HUDEP-2 (cell line): ENCODE results near the gene AXDND1.
A peak's percentile ranks its signal among the peaks of the same experiment; 100 is the strongest.
"Not testable (repeated sequence)": the region's sequence is repeated elsewhere in the genome, so short reads cannot be mapped to it uniquely, and the experiment has no call there.

Experiments used
- DNase-seq, 76 experiments: peaks; one replicate each; lab custom pipeline; 2025; ENCODE audit not compliant: unreplicated experiment in 76 of 76; lab: John Stamatoyannopoulos, UW

Gene AXDND1

GRCh38 chr1:179366093-179366800 is 476 bp downstream of the AXDND1 start:
- DNase-seq = peak in 2 of 76 experiments; percentile 0 to 53

DNA sequence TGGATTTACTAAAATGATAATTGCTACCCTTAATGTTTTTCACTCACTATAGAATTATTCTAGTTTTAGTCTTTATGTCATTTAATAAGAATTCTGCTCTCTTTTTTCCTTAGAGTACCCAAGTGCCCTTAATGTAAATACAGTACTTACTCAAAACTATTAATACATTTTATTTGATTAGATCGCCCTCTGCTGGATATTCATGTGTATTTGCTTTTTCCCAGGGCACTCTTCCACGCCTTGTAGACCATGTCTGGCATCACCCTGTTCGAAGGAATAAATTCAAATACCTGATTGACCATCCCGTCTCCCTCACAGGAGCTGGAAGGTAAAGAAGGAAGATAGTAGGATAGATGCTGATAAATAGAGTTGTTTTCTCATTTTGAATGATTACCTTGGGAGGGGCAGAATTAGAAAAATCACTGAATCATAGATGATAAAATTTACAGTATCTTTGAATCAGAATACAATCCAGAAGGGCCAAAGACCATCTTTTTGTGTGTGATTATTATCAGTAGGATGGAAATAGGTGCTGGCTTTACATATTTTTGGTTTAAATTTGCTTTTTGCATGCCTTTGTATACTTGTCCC is 4.1 kb downstream of the AXDND1 start:
- DNase-seq = peak in 36 of 76 experiments; percentile 1 to 73 (median 42)

DNA sequence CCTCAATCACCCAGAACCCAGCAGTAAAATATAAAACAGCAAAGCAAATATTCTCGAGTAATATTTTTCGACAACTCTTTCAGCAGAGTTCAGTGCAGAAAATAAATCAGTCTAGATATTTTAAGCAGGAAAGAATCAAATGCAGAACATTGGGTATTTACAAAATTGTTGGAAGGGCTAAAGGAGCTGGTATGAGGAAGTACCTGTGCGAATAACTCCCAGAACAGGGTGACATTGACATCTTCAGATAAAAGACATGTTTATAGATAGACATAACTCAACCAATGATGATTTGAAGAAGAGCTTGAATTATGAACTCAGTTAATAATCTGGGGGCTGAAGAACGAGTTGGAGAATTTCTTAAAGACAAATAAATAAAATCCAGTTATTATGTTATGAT is 6.4 kb downstream of the AXDND1 start:
- no peak for DNase-seq

DNA sequence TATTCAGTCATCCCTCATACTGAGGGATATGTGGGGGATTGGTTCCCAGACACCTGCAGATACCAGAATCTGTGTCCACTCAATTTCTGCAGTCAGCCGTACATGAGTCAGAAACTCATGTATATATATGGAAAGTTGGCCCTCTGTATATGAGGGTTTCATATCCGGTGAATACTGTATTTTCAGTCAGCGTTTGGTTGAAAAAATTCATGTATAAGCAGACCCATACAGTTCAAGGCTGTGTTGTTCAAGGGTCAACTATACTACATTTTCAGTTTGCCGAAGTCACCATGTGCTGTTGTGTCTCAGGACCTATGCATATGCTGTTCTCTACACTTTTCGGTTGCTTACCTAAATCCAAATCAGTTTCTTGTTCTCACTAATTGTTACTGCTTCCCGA is 10.5 kb downstream of the AXDND1 start:
- no peak for DNase-seq

GRCh38 chr1:179380299-179380698 is 14.5 kb downstream of the AXDND1 start:
- no peak for DNase-seq

GRCh38 chr1:179384027-179384426 is 18.3 kb downstream of the AXDND1 start:
- no peak for DNase-seq

DNA sequence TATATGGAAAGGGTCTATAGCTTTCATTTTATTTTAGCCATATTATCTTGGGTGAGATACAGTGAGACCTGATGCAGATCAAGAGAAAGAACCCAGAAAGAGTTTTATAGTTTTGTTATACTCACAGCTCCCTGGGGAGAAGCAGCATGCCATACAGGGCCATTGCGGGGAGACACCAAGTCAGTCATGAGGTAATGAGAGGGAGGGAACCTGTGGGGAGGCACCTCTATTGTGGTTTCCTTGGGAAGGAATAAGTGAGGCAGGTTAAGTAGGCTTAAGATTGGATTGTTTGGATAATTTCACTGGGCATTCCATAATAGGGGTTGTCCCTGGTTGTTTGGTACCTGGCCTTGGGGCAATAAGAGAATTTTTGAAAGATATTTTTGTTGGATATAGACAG is 19.7 kb downstream of the AXDND1 start:
- no peak for DNase-seq

DNA sequence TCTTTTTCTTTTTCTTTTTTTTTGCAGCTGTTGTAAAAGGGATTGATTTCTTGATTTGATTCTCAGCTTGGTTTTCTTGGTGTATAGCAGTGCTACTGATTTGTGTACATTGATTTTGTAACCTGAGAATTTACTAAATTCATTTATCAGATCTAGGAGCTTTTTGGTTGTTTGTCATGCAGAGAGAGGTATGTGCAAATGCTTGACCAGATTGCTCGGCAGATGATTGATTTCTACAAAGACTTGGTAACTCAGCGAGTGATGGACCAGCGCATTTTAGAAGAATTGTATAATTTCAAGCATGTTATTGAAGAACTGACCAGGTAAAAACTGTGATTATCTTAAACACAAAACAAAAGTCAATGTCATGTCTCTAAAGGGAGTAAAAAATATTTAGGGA is 27.9 kb downstream of the AXDND1 start:
- no peak for DNase-seq

GRCh38 chr1:179399399-179399798 is 33.6 kb downstream of the AXDND1 start:
- DNase-seq = not testable (repeated sequence)

DNA sequence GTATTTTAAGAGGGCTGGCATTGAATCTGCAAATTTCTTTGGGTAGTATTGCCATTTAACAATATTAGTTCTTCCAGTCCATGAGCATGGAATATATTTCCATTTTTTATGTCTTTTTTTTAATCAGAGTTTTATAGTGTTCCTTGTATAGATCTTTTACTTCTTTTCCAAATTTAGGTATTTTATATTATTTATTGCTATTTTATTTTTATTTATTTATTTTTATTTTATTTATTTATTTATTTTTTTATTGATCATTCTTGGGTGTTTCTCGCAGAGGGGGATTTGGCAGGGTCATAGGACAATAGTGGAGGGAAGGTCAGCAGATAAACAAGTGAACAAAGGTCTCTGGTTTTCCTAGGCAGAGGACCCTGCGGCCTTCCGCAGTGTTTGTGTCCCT is 52.0 kb downstream of the AXDND1 start:
- DNase-seq = not testable (repeated sequence)

DNA sequence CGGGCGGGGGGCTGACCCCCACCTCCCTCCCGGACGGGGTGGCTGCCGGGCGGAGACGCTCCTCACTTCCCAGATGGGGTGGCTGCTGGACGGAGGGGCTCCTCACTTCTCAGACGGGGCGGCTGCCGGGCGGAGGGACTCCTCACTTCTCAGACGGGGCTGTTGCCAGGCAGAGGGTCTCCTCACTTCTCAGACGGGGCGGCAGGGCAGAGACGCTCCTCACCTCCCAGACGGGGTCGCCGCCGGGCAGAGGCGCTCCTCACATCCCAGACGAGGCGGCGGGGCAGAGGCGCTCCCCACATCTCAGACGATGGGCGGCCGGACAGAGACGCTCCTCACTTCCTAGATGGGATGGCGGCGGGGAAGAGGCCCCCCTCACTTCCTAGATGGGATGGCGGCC is 52.9 kb downstream of the AXDND1 start:
- DNase-seq = not testable (repeated sequence)

GRCh38 chr1:179424610-179425009 is 58.8 kb downstream of the AXDND1 start:
- DNase-seq = no peak

- no peak for DNase-seq
Observed at GRCh38 chr1:179425186-179425585, 59.4 kb downstream of the AXDND1 start.

- no peak for DNase-seq
Observed at GRCh38 chr1:179437171-179437570, 71.4 kb downstream of the AXDND1 start.

DNA sequence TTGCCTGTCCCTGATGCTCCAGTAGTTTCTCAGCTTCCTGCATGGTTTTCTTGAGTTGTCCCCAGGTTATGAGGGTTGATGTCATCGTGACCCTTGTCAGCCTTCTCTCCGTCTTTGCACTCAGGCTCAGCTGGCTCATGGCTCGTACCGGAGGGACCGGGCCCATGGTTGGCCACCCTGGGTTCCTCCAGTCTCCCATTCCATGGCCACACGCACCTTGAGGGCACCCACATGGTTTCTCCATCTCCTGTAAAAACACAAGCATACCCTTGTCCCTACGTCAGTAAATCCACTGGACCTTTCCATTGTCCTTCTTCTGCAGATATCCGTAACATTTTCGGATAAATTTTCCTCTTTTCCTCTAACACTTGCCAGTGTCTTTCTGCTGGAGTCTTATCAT is 73.9 kb downstream of the AXDND1 start:
- DNase-seq = not testable (repeated sequence)

- DNase-seq = not testable (repeated sequence)
Observed at GRCh38 chr1:179440301-179440700, 74.5 kb downstream of the AXDND1 start.

DNA sequence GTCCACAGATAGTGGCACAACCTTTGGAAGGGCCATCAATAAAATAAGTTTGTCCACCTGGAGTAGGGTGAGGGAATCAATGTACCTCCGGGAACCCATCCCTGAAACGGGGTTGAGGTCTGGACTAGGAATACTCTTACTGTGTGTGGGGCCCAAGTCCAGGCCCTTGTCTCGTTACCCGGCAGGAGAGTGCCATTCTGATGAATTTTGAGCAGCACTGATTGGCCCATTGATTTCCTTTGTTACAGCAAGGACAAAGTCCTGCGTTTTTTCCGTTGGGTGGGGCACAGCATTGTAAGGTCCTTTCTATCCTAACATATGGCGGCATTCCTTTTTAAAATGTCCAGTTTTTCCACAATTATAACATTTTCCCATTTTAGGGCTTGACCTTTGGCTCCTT is 75.2 kb downstream of the AXDND1 start:
- no peak for DNase-seq

DNA sequence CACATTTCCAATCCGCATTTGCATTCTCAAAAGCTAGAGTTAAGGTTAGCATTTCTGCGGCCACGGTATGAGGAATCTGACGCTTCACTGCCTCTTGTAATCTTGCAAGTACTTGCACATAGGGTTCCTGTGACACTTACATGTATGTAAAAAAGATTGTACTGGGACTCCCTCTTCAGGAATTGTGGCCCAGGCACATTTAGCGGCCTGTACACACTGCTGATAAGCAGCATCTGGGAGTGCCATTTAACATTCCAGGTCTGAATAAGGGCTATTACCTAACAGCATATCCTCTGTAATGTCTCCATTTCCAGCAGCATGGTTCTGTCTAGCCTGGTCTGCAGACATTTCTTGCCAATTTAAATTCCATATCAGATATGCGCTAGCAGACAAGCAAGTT is 75.7 kb downstream of the AXDND1 start:
- DNase-seq = no peak

GRCh38 chr1:179442846-179443245 is 77.1 kb downstream of the AXDND1 start:
- not testable (repeated sequence) for DNase-seq

- no peak for DNase-seq
Observed at GRCh38 chr1:179445593-179445992, 79.8 kb downstream of the AXDND1 start.

DNA sequence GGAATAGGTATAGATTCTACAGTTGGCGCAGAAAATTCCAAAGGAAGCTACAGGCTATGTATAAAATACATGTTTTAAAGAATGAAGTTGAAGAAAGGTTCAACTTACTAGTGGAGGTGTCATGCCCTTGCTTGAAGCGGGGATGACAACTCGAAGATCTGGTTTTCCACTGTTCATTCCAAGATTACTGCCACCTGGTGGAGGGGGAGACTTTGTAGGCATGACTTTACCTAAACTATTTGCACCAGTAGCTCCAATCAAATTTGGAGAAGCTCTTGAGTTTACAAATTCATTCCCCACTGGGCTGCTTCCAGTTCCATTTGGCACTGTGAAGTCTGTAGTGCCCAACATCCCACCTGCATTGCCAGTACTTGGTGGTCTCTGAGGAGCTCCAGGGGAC is 81.7 kb downstream of the AXDND1 start:
- peak in 8 of 76 experiments; percentile 1 to 27 (median 8) for DNase-seq

- peak in 39 of 76 experiments; percentile 2 to 65 (median 34) for DNase-seq
Observed at GRCh38 chr1:179448437-179449149, 82.8 kb downstream of the AXDND1 start.
